ENCODE data around the gene LRTM2. TPM values are rescaled to one million over a fixed set of nuclear protein-coding genes. Genes with fewer than 3 reads are reported as not detected.

Gene LRTM2
- total RNA-seq, 1 donor from 2014 or later, result not detected

DNA sequence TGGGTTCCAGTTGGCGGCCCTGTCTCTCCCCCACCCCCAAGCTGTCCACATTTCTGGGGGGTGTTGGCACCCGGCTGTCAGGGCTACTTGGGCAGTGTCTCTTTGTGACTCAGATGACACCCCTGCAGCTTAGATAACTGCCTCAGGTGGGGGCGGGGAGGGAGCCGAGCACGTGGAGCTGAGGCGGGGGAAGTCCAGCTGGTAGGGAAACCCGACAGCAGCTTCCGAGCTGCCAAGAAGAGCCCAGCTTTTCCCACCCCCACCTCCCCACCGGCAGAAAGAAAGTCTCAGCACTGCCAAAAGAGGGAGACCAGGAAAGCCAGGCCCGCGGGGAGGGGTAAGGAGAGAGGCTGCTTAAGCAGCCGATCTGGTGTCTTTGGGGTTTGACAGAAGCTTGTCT is 1.4 kb downstream of the LRTM2 start:
- TF ChIP-seq, protein P1, sequence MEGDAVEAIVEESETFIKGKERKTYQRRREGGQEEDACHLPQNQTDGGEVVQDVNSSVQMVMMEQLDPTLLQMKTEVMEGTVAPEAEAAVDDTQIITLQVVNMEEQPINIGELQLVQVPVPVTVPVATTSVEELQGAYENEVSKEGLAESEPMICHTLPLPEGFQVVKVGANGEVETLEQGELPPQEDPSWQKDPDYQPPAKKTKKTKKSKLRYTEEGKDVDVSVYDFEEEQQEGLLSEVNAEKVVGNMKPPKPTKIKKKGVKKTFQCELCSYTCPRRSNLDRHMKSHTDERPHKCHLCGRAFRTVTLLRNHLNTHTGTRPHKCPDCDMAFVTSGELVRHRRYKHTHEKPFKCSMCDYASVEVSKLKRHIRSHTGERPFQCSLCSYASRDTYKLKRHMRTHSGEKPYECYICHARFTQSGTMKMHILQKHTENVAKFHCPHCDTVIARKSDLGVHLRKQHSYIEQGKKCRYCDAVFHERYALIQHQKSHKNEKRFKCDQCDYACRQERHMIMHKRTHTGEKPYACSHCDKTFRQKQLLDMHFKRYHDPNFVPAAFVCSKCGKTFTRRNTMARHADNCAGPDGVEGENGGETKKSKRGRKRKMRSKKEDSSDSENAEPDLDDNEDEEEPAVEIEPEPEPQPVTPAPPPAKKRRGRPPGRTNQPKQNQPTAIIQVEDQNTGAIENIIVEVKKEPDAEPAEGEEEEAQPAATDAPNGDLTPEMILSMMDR (IDR thresholded peaks at IDR 0.05), result no peak
- TF ChIP-seq EZH2 (IDR thresholded peaks at IDR 0.05) (no peak), EZH2phosphoT487 (IDR thresholded peaks at IDR 0.05) (no peak)
- DNase-seq (ENCODE audit: low spot score), result peak; percentile 23
- Histone ChIP-seq H3F3A (ENCODE audit: low read depth) (no peaks in the 10 kb centered on the region), H3K27me3 (peaks cover 44% of the 10 kb centered on the region), H4K20me1 (ENCODE audit: low read depth) (no peaks in the 10 kb centered on the region), H3K79me2 (ENCODE audit: low read depth) (no peaks in the 10 kb centered on the region), H3K4me1 (peaks cover 24% of the 10 kb centered on the region), H3K4me3 (no peak overlapping the region), H3K9ac (no peak overlapping the region), H3K27ac (no peak overlapping the region), H3K9me3 (ENCODE audit: low read depth) (no peaks in the 10 kb centered on the region), H3K36me3 (no peaks in the 10 kb centered on the region), H2AFZ (replicated peaks) (no peak overlapping the region), H3K4me2 (no peak overlapping the region)
- Mint-ChIP-seq H3K4me3 (no peak overlapping the region), H3K9me3 (no peaks in the 10 kb centered on the region), H3K36me3 (no peaks in the 10 kb centered on the region), H3K27me3 (ENCODE audit: insufficient read depth, low read depth) (peaks cover 36% of the 10 kb centered on the region), H3K4me1 (peaks cover 26% of the 10 kb centered on the region), H3K27ac (no peak overlapping the region)

DNA sequence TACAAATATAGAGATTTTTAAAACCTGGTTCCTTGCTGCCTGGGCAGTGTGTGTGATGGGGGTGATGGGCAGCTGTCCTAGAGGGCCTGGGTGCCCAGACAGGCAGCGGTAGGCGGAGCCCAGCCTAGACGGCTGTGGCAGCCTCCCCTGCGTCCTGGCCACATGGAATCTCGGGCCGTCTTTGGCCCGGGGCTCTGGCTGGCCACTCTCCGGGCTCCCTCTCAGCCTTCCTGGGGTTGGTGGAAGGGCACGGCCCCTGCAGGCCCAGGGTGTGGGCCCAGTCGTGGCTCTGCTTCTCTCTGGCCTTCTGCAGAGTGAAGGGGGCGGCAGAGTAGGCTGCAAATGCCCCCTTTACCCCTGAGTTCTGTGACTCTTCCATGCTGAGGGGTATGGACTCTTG is 2.3 kb downstream of the LRTM2 start:
- Mint-ChIP-seq H3K4me3 (no peak overlapping the region), H3K27ac (peak overlapping the region; percentile 37), H3K36me3 (no peaks in the 10 kb centered on the region), H3K4me1 (peaks cover 26% of the 10 kb centered on the region), H3K27me3 (ENCODE audit: insufficient read depth, low read depth) (peaks cover 36% of the 10 kb centered on the region), H3K9me3 (no peaks in the 10 kb centered on the region)
- Histone ChIP-seq H3K4me3 (no peak overlapping the region), H3K4me2 (no peak overlapping the region), H3K9me3 (ENCODE audit: low read depth) (no peaks in the 10 kb centered on the region), H3K9ac (no peak overlapping the region), H3K4me1 (peaks cover 25% of the 10 kb centered on the region), H4K20me1 (ENCODE audit: low read depth) (no peaks in the 10 kb centered on the region), H3F3A (ENCODE audit: low read depth) (no peaks in the 10 kb centered on the region), H2AFZ (replicated peaks) (no peak overlapping the region), H3K27me3 (peaks cover 44% of the 10 kb centered on the region), H3K79me2 (ENCODE audit: low read depth) (no peaks in the 10 kb centered on the region), H3K27ac (no peak overlapping the region), H3K36me3 (no peaks in the 10 kb centered on the region)
- TF ChIP-seq EZH2 (IDR thresholded peaks at IDR 0.05), result no peak
- TF ChIP-seq EZH2phosphoT487 (IDR thresholded peaks at IDR 0.05), result no peak
- TF ChIP-seq, protein P1 (IDR thresholded peaks at IDR 0.05), result no peak
- no peak for DNase-seq (ENCODE audit: low spot score)

DNA sequence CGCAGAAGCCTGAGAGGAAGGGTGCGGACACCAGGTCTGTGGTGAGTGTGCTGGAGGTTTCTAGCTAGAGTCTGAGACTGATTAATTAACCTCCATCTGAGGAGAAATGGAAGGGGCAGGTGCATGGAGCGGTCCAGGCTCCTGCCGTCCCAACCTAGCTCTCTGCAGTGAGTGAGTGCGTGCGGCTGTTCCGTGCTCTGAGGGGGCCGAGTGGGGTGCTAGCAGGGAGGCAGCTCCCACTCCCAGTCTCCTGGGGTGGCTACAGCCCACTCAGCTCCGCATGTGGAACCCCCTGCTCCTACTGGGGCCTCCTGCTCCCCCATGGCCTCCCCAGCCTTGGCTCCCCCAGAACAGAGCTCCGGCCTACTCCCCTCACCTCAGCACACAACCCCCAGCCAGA is 2.9 kb downstream of the LRTM2 start:
- Mint-ChIP-seq H3K27me3 (ENCODE audit: insufficient read depth, low read depth) (peaks cover 36% of the 10 kb centered on the region), H3K36me3 (no peaks in the 10 kb centered on the region), H3K4me3 (no peak overlapping the region), H3K27ac (no peak overlapping the region), H3K9me3 (no peaks in the 10 kb centered on the region), H3K4me1 (peaks cover 26% of the 10 kb centered on the region)
- Histone ChIP-seq H3K4me2 (no peak overlapping the region), H3K9me3 (ENCODE audit: low read depth) (no peaks in the 10 kb centered on the region), H3K27me3 (peaks cover 44% of the 10 kb centered on the region), H3K4me3 (no peak overlapping the region), H3K9ac (no peak overlapping the region), H3K36me3 (no peaks in the 10 kb centered on the region), H3K79me2 (ENCODE audit: low read depth) (no peaks in the 10 kb centered on the region), H3K4me1 (peaks cover 25% of the 10 kb centered on the region), H3F3A (ENCODE audit: low read depth) (no peaks in the 10 kb centered on the region), H2AFZ (replicated peaks) (no peak overlapping the region), H4K20me1 (ENCODE audit: low read depth) (no peaks in the 10 kb centered on the region), H3K27ac (no peak overlapping the region)
- DNase-seq (ENCODE audit: low spot score), result no peak
- TF ChIP-seq EZH2 (IDR thresholded peaks at IDR 0.05) (no peak), EZH2phosphoT487 (IDR thresholded peaks at IDR 0.05) (no peak)
- TF ChIP-seq, protein P1 (IDR thresholded peaks at IDR 0.05), result no peak
